Pons (tissue), 1 donor: ENCODE results near the gene MFNG.
"Not testable (repeated sequence)": the region's sequence is repeated elsewhere in the genome, so short reads cannot be mapped to it uniquely, and the experiment has no call there.

Source experiments
- DNase-seq: peaks from one replicate; pipeline ENCODE4 v3.0.0-alpha.2; 2016; ENCODE audit warnings: low spot score

The MFNG gene

GRCh38 chr22:37473437-37473946, 12.7 kb downstream of the MFNG start:
- no peak for DNase-seq

GRCh38 chr22:37472418-37473006, 13.7 kb downstream of the MFNG start:
- no peak for DNase-seq

GRCh38 chr22:37471727-37472417, 14.3 kb downstream of the MFNG start:
- DNase-seq: no peak

- DNase-seq: no peak
Measured at GRCh38 chr22:37470087-37470445, 16.1 kb downstream of the MFNG start.

GRCh38 chr22:37469416-37470086, 16.6 kb downstream of the MFNG start:
- no peak for DNase-seq

GRCh38 chr22:37468201-37468695, 17.9 kb downstream of the MFNG start:
- DNase-seq: not testable (repeated sequence)

- no peak for DNase-seq
Measured at GRCh38 chr22:37467391-37467955, 18.7 kb downstream of the MFNG start.

GRCh38 chr22:37464181-37464580, 22.0 kb downstream of the MFNG start:
- no peak for DNase-seq

- DNase-seq: no peak
Measured at GRCh38 chr22:37462983-37463382, 23.2 kb downstream of the MFNG start.

- no peak for DNase-seq
Measured at GRCh38 chr22:37462436-37462835, 23.7 kb downstream of the MFNG start.

- DNase-seq: no peak
Measured at GRCh38 chr22:37461961-37462360, 24.2 kb downstream of the MFNG start.

- DNase-seq: no peak
Measured at GRCh38 chr22:37460684-37461083, 25.5 kb downstream of the MFNG start.

GRCh38 chr22:37459206-37459605, 27.0 kb downstream of the MFNG start:
- no peak for DNase-seq

- peak; percentile 23 for DNase-seq
Measured at GRCh38 chr22:37457093-37457893, 28.9 kb downstream of the MFNG start.

- no peak for DNase-seq
Measured at GRCh38 chr22:37456346-37456745, 29.8 kb downstream of the MFNG start.

GRCh38 chr22:37455896-37456295, 30.3 kb downstream of the MFNG start:
- no peak for DNase-seq

- no peak for DNase-seq
Measured at GRCh38 chr22:37454857-37455686, 31.1 kb downstream of the MFNG start.

GRCh38 chr22:37453696-37454095, 32.5 kb downstream of the MFNG start:
- DNase-seq: no peak

- no peak for DNase-seq
Measured at GRCh38 chr22:37451218-37451617, 35.0 kb downstream of the MFNG start.

GRCh38 chr22:37449331-37450001, 36.7 kb downstream of the MFNG start:
- DNase-seq: no peak
